KOPT-K1 (cell line): ENCODE data around the gene ADH5.
"Not testable (repeated sequence)": the region's sequence is repeated elsewhere in the genome, so short reads cannot be mapped to it uniquely, and the experiment has no call there.

Experiments used
- H3K27ac ChIP-seq: fragments of 200-600 bp; sonication (generic); 2 replicates; pipeline ENCODE4 v1.5.1; 2016; ENCODE audit warnings: antibody characterized with exemption, mild to moderate bottlenecking, low read depth, low read length; ENCODE audit not compliant: poor library complexity, severe bottlenecking
- H3K36me3 ChIP-seq: fragments of 200-600 bp; sonication (generic); 2 replicates; pipeline ENCODE4 v1.5.1; 2017; ENCODE audit warnings: antibody characterized with exemption, mild to moderate bottlenecking, low read length, moderate library complexity; ENCODE audit not compliant: insufficient read depth
- H3K9me3 ChIP-seq: fragments of 200-600 bp; sonication (generic); 2 replicates; pipeline ENCODE4 v1.5.1; 2017; ENCODE audit warnings: antibody characterized with exemption, low read length, mild to moderate bottlenecking; ENCODE audit not compliant: insufficient read depth, poor library complexity, severe bottlenecking

Gene ADH5

GRCh38 chr4:99028187-99028586 lies 60.4 kb downstream of the ADH5 start:
- Histone ChIP-seq H3K27ac (no peak overlapping the region), H3K9me3 (no peaks in the 10 kb centered on the region), H3K36me3 (peaks cover 26% of the 10 kb centered on the region)

GRCh38 chr4:99027304-99027703 lies 61.3 kb downstream of the ADH5 start:
- Histone ChIP-seq H3K9me3 (no peaks in the 10 kb centered on the region), H3K36me3 (peaks cover 22% of the 10 kb centered on the region), H3K27ac (no peak overlapping the region)

- peaks cover 12% of the 10 kb centered on the region for H3K9me3 ChIP-seq
- H3K36me3 ChIP-seq, result peaks cover 16% of the 10 kb centered on the region; the same call in 1 of the 2 replicates
- H3K27ac ChIP-seq, result no peak overlapping the region
These were observed 63.1 kb downstream of the ADH5 start for GRCh38 chr4:99025506-99025905.

GRCh38 chr4:99024481-99025275 lies 63.9 kb downstream of the ADH5 start:
- Histone ChIP-seq H3K27ac (no peak overlapping the region), H3K9me3 (peaks cover 20% of the 10 kb centered on the region), H3K36me3 (peaks cover 14% of the 10 kb centered on the region; the same call in 1 of the 2 replicates)

- H3K27ac ChIP-seq, result not testable (repeated sequence)
- Histone ChIP-seq H3K36me3 (peaks cover 19% of the 10 kb centered on the region; the same call in 1 of the 2 replicates), H3K9me3 (peaks cover 29% of the 10 kb centered on the region)
These were observed 64.8 kb downstream of the ADH5 start for GRCh38 chr4:99023800-99024251.

- Histone ChIP-seq H3K27ac (no peak overlapping the region), H3K36me3 (peaks cover 24% of the 10 kb centered on the region; the same call in 1 of the 2 replicates), H3K9me3 (peaks cover 41% of the 10 kb centered on the region)
These were observed 66.0 kb downstream of the ADH5 start for GRCh38 chr4:99022566-99022965.

GRCh38 chr4:99021386-99021785 lies 67.2 kb downstream of the ADH5 start:
- H3K36me3 ChIP-seq, result peaks cover 36% of the 10 kb centered on the region; the same call in 1 of the 2 replicates
- no peak overlapping the region for H3K27ac ChIP-seq
- H3K9me3 ChIP-seq, result peaks cover 53% of the 10 kb centered on the region
